ENCODE data around the gene URB2. TPM values are rescaled to one million over a fixed set of nuclear protein-coding genes. Genes with fewer than 3 reads are reported as not detected.

Gene URB2
- total and polyA plus RNA-seq, 8 donors = 5.5 to 10.7 (median 7.2) TPM

DNA sequence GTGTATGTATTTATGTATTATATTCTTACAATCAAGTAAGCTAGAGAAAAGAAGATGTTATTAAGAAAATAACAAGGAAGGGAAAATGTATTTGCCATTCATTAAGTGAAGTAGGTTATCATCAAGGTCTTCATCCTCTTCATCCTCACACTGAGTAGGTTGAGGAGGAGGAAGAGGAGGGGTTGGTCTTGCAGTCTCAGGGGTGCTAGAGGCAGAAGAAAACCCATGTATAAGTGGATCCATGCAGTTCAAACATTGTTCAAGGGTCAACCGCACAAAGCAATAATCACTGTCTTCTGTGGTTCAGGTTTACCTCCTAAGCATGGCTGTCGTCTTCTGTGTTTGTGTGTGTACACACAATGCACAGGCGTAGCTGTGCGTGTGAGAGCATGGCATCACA is 16.9 kb downstream of the URB2 start:
- H3K27me3 ChIP-seq = no peaks in the 10 kb centered on the region
- intact Hi-C loops (cut with DNase I) = no loop called here
- H3K27ac ChIP-seq = no peak overlapping the region
- ATAC-seq = no peak
- H3K4me1 ChIP-seq = no peaks in the 10 kb centered on the region
- no peak overlapping the region for H3K4me3 ChIP-seq
- TF ChIP-seq, protein P1, sequence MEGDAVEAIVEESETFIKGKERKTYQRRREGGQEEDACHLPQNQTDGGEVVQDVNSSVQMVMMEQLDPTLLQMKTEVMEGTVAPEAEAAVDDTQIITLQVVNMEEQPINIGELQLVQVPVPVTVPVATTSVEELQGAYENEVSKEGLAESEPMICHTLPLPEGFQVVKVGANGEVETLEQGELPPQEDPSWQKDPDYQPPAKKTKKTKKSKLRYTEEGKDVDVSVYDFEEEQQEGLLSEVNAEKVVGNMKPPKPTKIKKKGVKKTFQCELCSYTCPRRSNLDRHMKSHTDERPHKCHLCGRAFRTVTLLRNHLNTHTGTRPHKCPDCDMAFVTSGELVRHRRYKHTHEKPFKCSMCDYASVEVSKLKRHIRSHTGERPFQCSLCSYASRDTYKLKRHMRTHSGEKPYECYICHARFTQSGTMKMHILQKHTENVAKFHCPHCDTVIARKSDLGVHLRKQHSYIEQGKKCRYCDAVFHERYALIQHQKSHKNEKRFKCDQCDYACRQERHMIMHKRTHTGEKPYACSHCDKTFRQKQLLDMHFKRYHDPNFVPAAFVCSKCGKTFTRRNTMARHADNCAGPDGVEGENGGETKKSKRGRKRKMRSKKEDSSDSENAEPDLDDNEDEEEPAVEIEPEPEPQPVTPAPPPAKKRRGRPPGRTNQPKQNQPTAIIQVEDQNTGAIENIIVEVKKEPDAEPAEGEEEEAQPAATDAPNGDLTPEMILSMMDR (IDR thresholded peaks at IDR 0.05) = no peak
- H3K9me3 ChIP-seq = no peaks in the 10 kb centered on the region
- peaks cover 0 to 69% of the 10 kb centered on the region in 2 donors for H3K36me3 ChIP-seq
- DNase-seq = no peak

DNA sequence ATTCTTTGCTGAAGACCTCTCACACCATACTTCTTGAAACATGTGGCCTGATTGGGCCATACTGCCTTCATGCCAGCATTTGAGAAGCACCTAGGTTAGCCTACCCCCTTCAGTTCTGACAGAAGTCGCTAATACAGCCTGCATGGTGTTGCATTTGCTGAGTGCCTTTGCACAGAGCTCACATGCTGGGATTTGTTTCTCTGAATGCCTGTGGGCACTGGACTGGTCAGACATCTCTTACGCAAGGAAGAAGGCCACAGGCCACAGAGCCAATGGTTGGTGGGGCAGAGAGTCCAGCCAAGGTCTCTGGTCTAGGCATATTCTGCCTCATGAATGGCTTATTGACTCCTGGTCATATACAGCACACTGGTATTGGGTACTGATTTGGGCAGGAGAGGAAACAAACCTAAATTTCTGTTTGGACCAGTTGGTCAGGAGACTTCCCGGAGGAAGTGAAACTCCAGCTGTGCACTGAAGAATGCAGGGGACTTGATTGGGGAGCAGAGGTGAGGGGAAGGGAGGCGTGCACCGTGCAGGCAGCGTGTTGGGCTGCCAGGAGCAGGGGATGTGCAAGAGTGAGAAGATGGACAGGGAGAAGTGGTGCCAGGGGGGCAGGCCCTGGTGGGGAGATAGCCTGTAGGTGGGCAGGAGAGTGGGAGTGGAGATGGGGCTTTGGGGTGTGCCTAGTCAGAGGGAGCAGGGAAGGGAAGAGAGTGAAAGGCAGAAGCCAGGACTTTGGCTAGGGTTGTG is 18.1 kb downstream of the URB2 start:
- Histone ChIP-seq H3K36me3 (peaks cover 0 to 69% of the 10 kb centered on the region in 2 donors), H3K27ac (no peak overlapping the region), H3K4me3 (no peak overlapping the region), H3K9me3 (no peaks in the 10 kb centered on the region), H3K27me3 (no peaks in the 10 kb centered on the region), H3K4me1 (no peaks in the 10 kb centered on the region)
- intact Hi-C loops (cut with DNase I) = no loop called here
- TF ChIP-seq, protein P1 (IDR thresholded peaks at IDR 0.05) = no peak
- ATAC-seq (peak; percentile 32), DNase-seq (no peak)

DNA sequence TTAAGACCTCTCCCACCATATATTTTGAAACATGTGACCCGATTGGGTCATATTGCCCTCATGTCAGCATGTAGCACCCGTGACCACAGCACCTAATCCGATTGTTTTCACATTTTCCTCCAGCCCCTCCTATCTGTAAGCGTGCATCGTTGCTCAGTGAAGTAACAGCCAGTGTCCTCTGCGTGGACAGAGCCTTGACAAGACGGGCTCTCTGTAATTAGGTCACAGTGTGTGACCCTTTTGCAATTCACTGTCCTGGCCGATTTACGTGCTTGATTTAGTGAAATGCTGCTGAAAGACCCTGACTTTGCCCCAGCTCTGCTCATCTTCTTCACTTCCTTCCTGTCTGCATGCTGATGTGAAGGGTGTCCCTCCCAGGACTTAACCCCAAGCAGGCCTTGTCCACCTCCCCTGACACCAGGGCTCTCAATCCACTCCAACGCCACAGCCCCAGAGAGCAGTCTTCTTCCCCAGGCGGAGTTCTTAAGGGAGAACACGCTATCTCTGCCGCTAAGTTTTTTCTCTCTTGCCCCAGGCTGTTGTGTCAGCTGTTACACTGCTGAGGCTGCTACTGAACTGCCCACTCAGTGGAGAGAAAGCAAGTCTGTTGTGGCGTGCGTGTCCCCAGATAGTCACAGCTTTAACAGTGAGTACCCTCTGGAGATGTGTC is 19.4 kb downstream of the URB2 start:
- TF ChIP-seq, protein P1 (IDR thresholded peaks at IDR 0.05) = no peak
- Histone ChIP-seq H3K4me1 (no peaks in the 10 kb centered on the region), H3K27ac (no peak overlapping the region), H3K27me3 (no peaks in the 10 kb centered on the region), H3K9me3 (no peaks in the 10 kb centered on the region), H3K4me3 (no peak overlapping the region), H3K36me3 (peaks cover 0 to 75% of the 10 kb centered on the region in 2 donors)
- no peak for DNase-seq
- intact Hi-C loops (cut with DNase I) = no loop called here
- ATAC-seq = no peak

DNA sequence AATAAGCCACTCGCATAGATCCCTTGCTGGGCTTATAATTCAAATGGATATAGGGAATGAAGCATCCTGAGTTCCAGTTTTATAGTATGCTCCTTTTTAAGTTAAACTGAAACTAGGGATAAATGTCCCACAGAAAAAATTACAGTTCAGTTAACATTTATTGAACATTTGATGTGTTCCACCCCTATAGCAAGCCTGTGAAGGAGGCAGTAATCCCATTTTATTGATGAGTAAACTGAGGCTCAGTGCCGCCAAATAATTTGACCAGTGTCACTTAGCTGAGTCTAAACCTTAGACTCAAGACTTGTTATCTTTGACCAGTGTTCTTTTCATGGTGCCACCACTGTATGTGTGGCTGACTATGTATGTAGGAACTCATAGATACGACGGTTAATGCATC is 22.4 kb downstream of the URB2 start:
- DNase-seq = no peak
- TF ChIP-seq, protein P1 (IDR thresholded peaks at IDR 0.05) = no peak
- no peak overlapping the region for H3K27ac ChIP-seq
- no peaks in the 10 kb centered on the region for H3K9me3 ChIP-seq
- intact Hi-C loops (cut with DNase I) = no loop called here
- peaks cover 0 to 91% of the 10 kb centered on the region in 2 donors for H3K36me3 ChIP-seq
- H3K4me1 ChIP-seq = no peaks in the 10 kb centered on the region
- H3K27me3 ChIP-seq = no peaks in the 10 kb centered on the region
- no peak overlapping the region for H3K4me3 ChIP-seq
- no peak for ATAC-seq

DNA sequence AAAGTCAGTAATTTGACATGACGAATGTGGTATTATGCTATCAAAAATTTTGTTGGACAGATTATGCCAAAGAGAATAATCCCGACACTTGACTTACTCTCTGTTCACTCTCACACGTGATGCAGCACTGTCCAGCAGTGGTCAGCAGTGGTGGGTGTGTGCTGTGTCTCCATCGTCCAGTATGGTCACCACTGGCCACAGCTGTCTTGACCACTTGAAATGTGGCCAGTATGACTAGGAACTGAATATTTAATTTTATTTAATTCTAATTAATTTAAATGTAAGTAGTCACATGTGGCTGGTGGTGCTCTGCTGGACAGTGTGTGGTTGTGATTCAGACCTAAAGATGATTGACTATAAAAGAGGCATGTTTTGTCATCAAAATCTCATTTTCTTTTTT is 24.0 kb downstream of the URB2 start:
- H3K27ac ChIP-seq = no peak overlapping the region
- TF ChIP-seq, protein P1 (IDR thresholded peaks at IDR 0.05) = no peak
- no peak overlapping the region for H3K4me3 ChIP-seq
- no peaks in the 10 kb centered on the region for H3K27me3 ChIP-seq
- peaks cover 0 to 87% of the 10 kb centered on the region in 2 donors for H3K36me3 ChIP-seq
- ATAC-seq (no peak), DNase-seq (no peak)
- H3K4me1 ChIP-seq = no peaks in the 10 kb centered on the region
- no peaks in the 10 kb centered on the region for H3K9me3 ChIP-seq
- intact Hi-C loops (cut with DNase I) = no loop called here
